IMR-90 (cell line): Measurements from ENCODE around the gene PRKCE. TPM values are rescaled to one million over a fixed set of nuclear protein-coding genes. Genes with fewer than 3 reads are reported as not detected.

Experiments
- ATAC-seq: fragments of 200-7000 bp; cut with Tn5 transposase; 2 replicates; pipeline ENCODE4 v1.9.1; 2020; ENCODE audit warnings: low read depth, mild to moderate bottlenecking, moderate library complexity
- BruUV-seq: library from RNA; stranded (reverse); fragments of 400-500 nt; replicated peaks from 2 replicates; lab custom pipeline; 2021; lab: Mats Ljungman, UMichigan
- CTCF ChIA-PET: fragments of 300-600 bp; formaldehyde crosslinking; extraction: SDS; loops from one replicate; lab custom pipeline; 2021; ENCODE audit warnings: antibody characterized with exemption; lab: Yijun Ruan, JAX
- POLR2A ChIA-PET: fragments of 300-600 bp; sonication (Branson Sonifier 250); formaldehyde crosslinking; loops from one replicate; lab custom pipeline; 2022; ENCODE audit warnings: antibody characterized with exemption; ENCODE audit not compliant: unreplicated experiment; lab: Charles Lee
- DNase-seq: peaks from one replicate; pipeline ENCODE4 v3.0.0; 2013
- H2AFZ ChIP-seq: replicated peaks from 2 replicates; pipeline ENCODE3; 2013; ENCODE audit warnings: low read length, mild to moderate bottlenecking; ENCODE audit not compliant: poor library complexity
- H2AK5ac ChIP-seq: 2 replicates; pipeline ENCODE4 v1.6.1; 2013; ENCODE audit warnings: low read depth, low read length, inconsistent platforms
- H2AK9ac ChIP-seq: replicated peaks from 2 replicates; pipeline ENCODE3; 2013; ENCODE audit warnings: mild to moderate bottlenecking, low read depth, low read length, moderate library complexity; ENCODE audit not compliant: poor library complexity
- H2BK120ac ChIP-seq: 2 replicates; pipeline ENCODE4 v1.6.1; 2013; ENCODE audit warnings: low read depth, low read length, inconsistent platforms
- H2BK15ac ChIP-seq: 3 replicates; pipeline ENCODE4 v1.6.1; 2013; ENCODE audit warnings: low read depth, low read length, inconsistent platforms
- H2BK20ac ChIP-seq: 2 replicates; pipeline ENCODE4 v1.6.1; 2013; ENCODE audit warnings: low read depth, mild to moderate bottlenecking, inconsistent platforms, low read length, moderate library complexity
- H2BK5ac ChIP-seq: 2 replicates; pipeline ENCODE4 v1.6.1; 2013; ENCODE audit warnings: mild to moderate bottlenecking, low read depth, low read length, inconsistent platforms; ENCODE audit not compliant: poor library complexity, severe bottlenecking
- H3K14ac ChIP-seq: replicated peaks from 2 replicates; pipeline ENCODE4 v1.6.1; 2013; ENCODE audit warnings: low read depth, low read length, inconsistent platforms
- H3K18ac ChIP-seq: 2 replicates; pipeline ENCODE4 v1.6.1; 2013; ENCODE audit warnings: low read depth, low read length, control low read depth
- H3K23ac ChIP-seq: 2 replicates; pipeline ENCODE4 v1.6.1; 2013; ENCODE audit warnings: low read depth, low read length, inconsistent platforms
- H3K27ac ChIP-seq: 2 replicates; pipeline ENCODE4 v1.5.1; 2013; ENCODE audit warnings: mild to moderate bottlenecking, control low read depth, low read length; ENCODE audit not compliant: insufficient read depth
- H3K27me3 ChIP-seq: 2 replicates; pipeline ENCODE4 v1.6.1; 2013; ENCODE audit warnings: low read length; ENCODE audit not compliant: control insufficient read depth, insufficient read depth
- H3K36me3 ChIP-seq: 2 replicates; pipeline ENCODE4 v1.6.1; 2013; ENCODE audit warnings: low read length, mixed read lengths; ENCODE audit not compliant: control insufficient read depth, insufficient read depth
- H3K4ac ChIP-seq: 2 replicates; pipeline ENCODE4 v1.6.1; 2013; ENCODE audit warnings: low read depth, low read length, inconsistent platforms
- H3K4me1 ChIP-seq: 2 replicates; pipeline ENCODE4 v1.6.1; 2013; ENCODE audit warnings: low read length, mixed read lengths; ENCODE audit not compliant: control insufficient read depth, insufficient read depth
- H3K4me2 ChIP-seq: 2 replicates; pipeline ENCODE4 v1.6.1; 2013; ENCODE audit warnings: low read depth, mild to moderate bottlenecking, control low read depth, low read length, moderate library complexity
- H3K4me3 ChIP-seq: 2 replicates; pipeline ENCODE4 v1.5.1; 2013; ENCODE audit warnings: low read depth, mild to moderate bottlenecking, control low read depth, low read length, moderate library complexity; ENCODE audit not compliant: insufficient read depth
- H3K56ac ChIP-seq: 2 replicates; pipeline ENCODE4 v1.6.1; 2013; ENCODE audit warnings: low read length, inconsistent platforms; ENCODE audit not compliant: insufficient read depth; ENCODE audit errors: extremely low read depth
- H3K79me1 ChIP-seq, 2 experiments: 2 replicates each; pipeline ENCODE4 v1.6.1; 2013; ENCODE audit warnings: low read length in 2 of 2, inconsistent platforms in 1 of 2, low read depth in 1 of 2
- H3K9ac ChIP-seq: 2 replicates; pipeline ENCODE4 v1.6.1; 2013; ENCODE audit warnings: low read depth, low read length, control low read depth
- H3K9me1 ChIP-seq: 2 replicates; pipeline ENCODE4 v1.6.1; 2013; ENCODE audit warnings: low read length, inconsistent platforms; ENCODE audit not compliant: insufficient read depth
- H3K9me3 ChIP-seq: 2 replicates; pipeline ENCODE4 v1.6.1; 2013; ENCODE audit warnings: low read length; ENCODE audit not compliant: control insufficient read depth, insufficient read depth
- H4K20me1 ChIP-seq: 2 replicates; pipeline ENCODE4 v1.6.1; 2013; ENCODE audit warnings: low read length, inconsistent platforms; ENCODE audit not compliant: insufficient read depth
- H4K5ac ChIP-seq: 2 replicates; pipeline ENCODE4 v1.6.1; 2013; ENCODE audit warnings: mild to moderate bottlenecking, low read depth, low read length, control low read depth
- H4K8ac ChIP-seq, 2 experiments: 2 replicates each; pipeline ENCODE4 v1.6.1; 2013; ENCODE audit warnings: low read depth in 2 of 2, low read length in 2 of 2, control low read depth in 1 of 2, inconsistent platforms in 1 of 2
- H4K91ac ChIP-seq: 2 replicates; pipeline ENCODE4 v1.6.1; 2013; ENCODE audit warnings: low read depth, low read length, inconsistent platforms; ENCODE audit not compliant: insufficient read depth
- BHLHE40 ChIP-seq: fragments of 150-350 bp; IDR thresholded peaks from 2 replicates; pipeline ENCODE4 v1.6.1; 2016; ENCODE audit warnings: mild to moderate bottlenecking, low read depth, low read length
- CEBPB ChIP-seq: IDR thresholded peaks from 2 replicates; pipeline ENCODE4 v1.6.1; 2012; ENCODE audit warnings: low read depth, low read length, improper control_type of control experiment
- CHD1 ChIP-seq: IDR thresholded peaks from 2 replicates; pipeline ENCODE4 v1.6.1; 2012; ENCODE audit warnings: low read depth, low read length, improper control_type of control experiment
- ELK1 ChIP-seq: fragments of 150-350 bp; IDR thresholded peaks from 2 replicates; pipeline ENCODE4 v1.6.1; 2016; ENCODE audit warnings: low read depth, mild to moderate bottlenecking, low read length, moderate library complexity, borderline replicate concordance
- FOS ChIP-seq: fragments of 150-350 bp; IDR thresholded peaks from 2 replicates; pipeline ENCODE4 v1.6.1; 2016; ENCODE audit warnings: low read depth, low read length
- MAFK ChIP-seq: IDR thresholded peaks from 2 replicates; pipeline ENCODE4 v1.6.1; 2012; ENCODE audit warnings: low read depth, low read length, improper control_type of control experiment
- MAZ ChIP-seq: IDR thresholded peaks from 2 replicates; pipeline ENCODE4 v1.6.1; 2012; ENCODE audit warnings: low read depth, mild to moderate bottlenecking, low read length, improper control_type of control experiment, moderate library complexity, borderline replicate concordance
- MXI1 ChIP-seq: IDR thresholded peaks from 2 replicates; pipeline ENCODE4 v1.6.1; 2012; ENCODE audit warnings: low read depth, mild to moderate bottlenecking, low read length, moderate library complexity, borderline replicate concordance
- NFE2L2 ChIP-seq: fragments of 150-350 bp; IDR thresholded peaks from 2 replicates; pipeline ENCODE4 v1.6.1; 2016; ENCODE audit warnings: low read depth, mild to moderate bottlenecking, low read length
- POLR2A ChIP-seq: IDR thresholded peaks from 2 replicates; pipeline ENCODE4 v1.6.1; 2012; ENCODE audit warnings: mild to moderate bottlenecking, low read depth, low read length
- RAD21 ChIP-seq: IDR thresholded peaks from 2 replicates; pipeline ENCODE4 v1.6.1; 2012; ENCODE audit warnings: low read length, improper control_type of control experiment
- RCOR1 ChIP-seq: IDR thresholded peaks from 2 replicates; pipeline ENCODE4 v1.6.1; 2012; ENCODE audit warnings: mild to moderate bottlenecking, low read length, improper control_type of control experiment; ENCODE audit not compliant: insufficient replicate concordance
- RFX5 ChIP-seq: IDR thresholded peaks from 2 replicates; pipeline ENCODE4 v1.8.0; 2012; ENCODE audit warnings: low read depth, mild to moderate bottlenecking, low read length, moderate library complexity
- SMC3 ChIP-seq: fragments of 150-350 bp; IDR thresholded peaks from 2 replicates; pipeline ENCODE4 v1.6.1; 2016; ENCODE audit warnings: low read depth, mild to moderate bottlenecking, antibody characterized with exemption, low read length, moderate library complexity
- WGBS, 2 experiments: methylation state at CpG; one replicate each; pipeline versions ENCODE4 v1.1.5 to v1.1.7; 2013; ENCODE audit warnings: missing lambda C conversion rate in 2 of 2; ENCODE audit not compliant: insufficient read length in 1 of 2; ENCODE audit errors: extremely low coverage in 2 of 2; 5-methylcytosine and 5-hydroxymethylcytosine counted together
- dilution Hi-C: fragments of 300-500 bp; cut with HindIII; formaldehyde crosslinking; loops from one replicate; pipeline ENCODE4 v1.14.3; 2018; ENCODE audit warnings: low sequenced_read_pairs; ENCODE audit not compliant: unreplicated experiment
- in situ Hi-C: fragments of 300-500 bp; cut with MboI; formaldehyde crosslinking; loops from 3 replicates; pipeline ENCODE4 v1.14.3; 2019; ENCODE audit warnings: low sequenced_read_pairs, inconsistent platforms, mixed read lengths
- intact Hi-C: fragments of 100-400 bp; cut with micrococcal nuclease; formaldehyde crosslinking; loops from 2 replicates; pipeline ENCODE4 v1.10.0; 2022
- polyA plus RNA-seq, 3 experiments: library from polyadenylated mRNA; depleted of rRNA; stranded (reverse); fragments of >200 nt; gene quantifications; 2 replicates each; pipeline ENCODE4 v1.2.3, GENCODE V29; 2012; ENCODE audit warnings: low replicate concordance in 1 of 3
- total RNA-seq: library from RNA; depleted of rRNA; stranded (reverse); fragments of >200 nt; gene quantifications from 2 replicates; pipeline ENCODE4 v1.2.3, GENCODE V29; 2012
- TF ChIP-seq, protein P1 (sequence below): conservative IDR thresholded peaks from 2 replicates; pipeline ENCODE4 v1.5.1; 2012; ENCODE audit warnings: mild to moderate bottlenecking, low read depth, low read length, improper control_type of control experiment
- TF ChIP-seq, protein P2 (sequence below): fragments of 150-350 bp; IDR thresholded peaks from 2 replicates; pipeline ENCODE4 v1.6.1; 2017; ENCODE audit warnings: mild to moderate bottlenecking, antibody characterized with exemption, low read length, low read depth

The PRKCE gene
- total and polyA plus RNA-seq, 2 of the 4 experiments (the other 2 are of a cell fraction): 8.1 to 32.4 TPM

DNA sequence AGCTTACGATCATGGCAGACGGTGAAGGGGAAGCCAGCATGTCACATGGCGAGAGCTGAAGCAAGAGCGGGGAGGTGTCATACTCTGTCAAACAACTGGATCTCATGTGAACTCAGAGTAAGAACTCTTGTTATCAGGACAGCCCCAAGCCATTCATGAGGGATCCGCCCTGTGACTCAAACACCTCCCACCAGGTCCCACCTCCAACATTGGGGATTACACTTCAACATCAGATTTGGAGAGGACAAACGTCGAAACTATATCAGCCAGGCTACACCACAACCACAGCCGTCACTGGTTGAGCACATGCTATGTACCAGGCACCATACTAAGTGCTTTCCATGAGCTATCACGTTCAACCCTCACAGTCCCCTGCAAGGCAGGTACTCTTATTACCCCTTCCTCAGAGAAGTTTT, 293.8 kb downstream of the PRKCE start:
- Histone ChIP-seq H3K27ac (no peak overlapping the region), H3K27me3 (no peaks in the 10 kb centered on the region), H2AFZ (no peak overlapping the region), H3K4me3 (no peak overlapping the region), H2AK9ac (no peak overlapping the region), H4K5ac (no peak overlapping the region), H2BK120ac (no peak overlapping the region; the same call in 1 of the 2 replicates), H2AK5ac (peak overlapping the region; percentile 78), H2BK5ac (no peak overlapping the region), H3K79me1 (peaks cover 5 to 21% of the 10 kb centered on the region in 2 experiments; a peak in 3 of 4 replicates), H4K8ac (peak overlapping the region in 1 of 2 experiments; percentile 31; a peak in 1 of 4 replicates), H3K56ac (no peak overlapping the region), H2BK20ac (peak overlapping the region; percentile 69; the same call in 1 of the 2 replicates), H3K18ac (peak overlapping the region; percentile 39; the same call in 1 of the 2 replicates), H4K20me1 (0 out of 2 replicates have a peak, but pooled peaks cover 3% of the 10 kb centered on the region), H3K9me1 (peaks cover 16% of the 10 kb centered on the region), H3K23ac (no peak overlapping the region), H3K4me1 (peaks cover 27% of the 10 kb centered on the region), H3K9me3 (no peaks in the 10 kb centered on the region), H3K36me3 (no peaks in the 10 kb centered on the region), H3K4ac (peak overlapping the region; percentile 26; the same call in 1 of the 2 replicates), H4K91ac (0 out of 2 replicates have a peak overlapping the region, but pooled peaks have one; percentile 15), H3K9ac (no peak overlapping the region), H3K4me2 (no peak overlapping the region), H3K14ac (peak overlapping the region; percentile 20; the same call in 1 of the 2 replicates), H2BK15ac (peak overlapping the region; percentile 7; the same call in 1 of the 3 replicates)
- POLR2A ChIA-PET: no interaction called here
- dilution Hi-C loops (loop anchor here (25.0 kb wide), 1 partner anchor 308 kb away; no protein-coding TSS in a partner anchor), intact Hi-C loops (no loop called here), in situ Hi-C loops (no loop called here)
- DNase-seq (no peak), ATAC-seq (no peak)
- BruUV-seq: no TSS peak
- 93% methylated on average over 3 of the region's 9 CpGs; no CpG with 5 or more reads in 1 of the 2 experiments for WGBS, 2 experiments
- TF ChIP-seq, protein P1, sequence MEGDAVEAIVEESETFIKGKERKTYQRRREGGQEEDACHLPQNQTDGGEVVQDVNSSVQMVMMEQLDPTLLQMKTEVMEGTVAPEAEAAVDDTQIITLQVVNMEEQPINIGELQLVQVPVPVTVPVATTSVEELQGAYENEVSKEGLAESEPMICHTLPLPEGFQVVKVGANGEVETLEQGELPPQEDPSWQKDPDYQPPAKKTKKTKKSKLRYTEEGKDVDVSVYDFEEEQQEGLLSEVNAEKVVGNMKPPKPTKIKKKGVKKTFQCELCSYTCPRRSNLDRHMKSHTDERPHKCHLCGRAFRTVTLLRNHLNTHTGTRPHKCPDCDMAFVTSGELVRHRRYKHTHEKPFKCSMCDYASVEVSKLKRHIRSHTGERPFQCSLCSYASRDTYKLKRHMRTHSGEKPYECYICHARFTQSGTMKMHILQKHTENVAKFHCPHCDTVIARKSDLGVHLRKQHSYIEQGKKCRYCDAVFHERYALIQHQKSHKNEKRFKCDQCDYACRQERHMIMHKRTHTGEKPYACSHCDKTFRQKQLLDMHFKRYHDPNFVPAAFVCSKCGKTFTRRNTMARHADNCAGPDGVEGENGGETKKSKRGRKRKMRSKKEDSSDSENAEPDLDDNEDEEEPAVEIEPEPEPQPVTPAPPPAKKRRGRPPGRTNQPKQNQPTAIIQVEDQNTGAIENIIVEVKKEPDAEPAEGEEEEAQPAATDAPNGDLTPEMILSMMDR: no peak
- TF ChIP-seq RAD21 (no peak), BHLHE40 (no peak), SMC3 (no peak), RFX5 (no peak), MXI1 (no peak), CHD1 (no peak), FOS (no peak), ELK1 (no peak), MAZ (no peak), CEBPB (no peak), MAFK (no peak), POLR2A (no peak), NFE2L2 (no peak), RCOR1 (no peak)
- TF ChIP-seq, protein P2, sequence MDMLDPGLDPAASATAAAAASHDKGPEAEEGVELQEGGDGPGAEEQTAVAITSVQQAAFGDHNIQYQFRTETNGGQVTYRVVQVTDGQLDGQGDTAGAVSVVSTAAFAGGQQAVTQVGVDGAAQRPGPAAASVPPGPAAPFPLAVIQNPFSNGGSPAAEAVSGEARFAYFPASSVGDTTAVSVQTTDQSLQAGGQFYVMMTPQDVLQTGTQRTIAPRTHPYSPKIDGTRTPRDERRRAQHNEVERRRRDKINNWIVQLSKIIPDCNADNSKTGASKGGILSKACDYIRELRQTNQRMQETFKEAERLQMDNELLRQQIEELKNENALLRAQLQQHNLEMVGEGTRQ: no peak
- CTCF ChIA-PET: no interaction called here
